ENCODE measurements around the gene FAM20C. TPM values are rescaled to one million over a fixed set of nuclear protein-coding genes. Genes with fewer than 3 reads are reported as not detected.

FAM20C gene
- polyA plus RNA-seq, 1 experiment: 32.5 TPM

GRCh38 chr7:246451-246850 is 54.1 kb downstream of the FAM20C start:
- TF ChIP-seq, protein P1, sequence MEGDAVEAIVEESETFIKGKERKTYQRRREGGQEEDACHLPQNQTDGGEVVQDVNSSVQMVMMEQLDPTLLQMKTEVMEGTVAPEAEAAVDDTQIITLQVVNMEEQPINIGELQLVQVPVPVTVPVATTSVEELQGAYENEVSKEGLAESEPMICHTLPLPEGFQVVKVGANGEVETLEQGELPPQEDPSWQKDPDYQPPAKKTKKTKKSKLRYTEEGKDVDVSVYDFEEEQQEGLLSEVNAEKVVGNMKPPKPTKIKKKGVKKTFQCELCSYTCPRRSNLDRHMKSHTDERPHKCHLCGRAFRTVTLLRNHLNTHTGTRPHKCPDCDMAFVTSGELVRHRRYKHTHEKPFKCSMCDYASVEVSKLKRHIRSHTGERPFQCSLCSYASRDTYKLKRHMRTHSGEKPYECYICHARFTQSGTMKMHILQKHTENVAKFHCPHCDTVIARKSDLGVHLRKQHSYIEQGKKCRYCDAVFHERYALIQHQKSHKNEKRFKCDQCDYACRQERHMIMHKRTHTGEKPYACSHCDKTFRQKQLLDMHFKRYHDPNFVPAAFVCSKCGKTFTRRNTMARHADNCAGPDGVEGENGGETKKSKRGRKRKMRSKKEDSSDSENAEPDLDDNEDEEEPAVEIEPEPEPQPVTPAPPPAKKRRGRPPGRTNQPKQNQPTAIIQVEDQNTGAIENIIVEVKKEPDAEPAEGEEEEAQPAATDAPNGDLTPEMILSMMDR (IDR thresholded peaks at IDR 0.05; ENCODE audit: insufficient read depth, low read depth, low read length): no peak
- POLR2A ChIA-PET: no interaction called here
- Histone ChIP-seq H3K27me3 (ENCODE audit: control insufficient read depth, insufficient read depth, low read length) (no peaks in the 10 kb centered on the region), H3K36me3 (ENCODE audit: control insufficient read depth, insufficient read depth, low read length) (peaks cover 38% of the 10 kb centered on the region), H3K4me3 (ENCODE audit: low read depth, low read length) (no peak overlapping the region)
- CTCF ChIA-PET: no interaction called here
- DNase-seq (ENCODE audit: low read depth): no peak

DNA sequence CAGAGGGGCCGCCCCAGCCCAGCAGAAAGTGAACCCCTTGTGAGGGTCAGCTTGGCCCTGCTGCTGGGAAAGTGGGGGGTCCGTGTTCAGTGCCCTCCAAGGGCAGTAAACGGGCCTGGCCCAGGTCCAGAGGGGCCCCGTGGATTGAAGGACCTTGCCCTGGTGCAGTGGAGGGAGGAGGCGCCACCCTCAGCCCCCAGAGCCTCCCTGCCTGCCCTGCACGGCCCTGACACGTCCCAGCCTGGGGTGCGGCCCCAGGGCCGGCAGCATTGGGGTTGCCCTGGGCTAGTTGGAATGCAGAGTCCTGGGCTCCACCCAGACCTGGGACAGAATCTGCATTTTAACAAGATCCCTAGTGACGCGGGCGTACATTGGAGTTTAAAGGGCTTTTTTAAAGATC is 54.8 kb downstream of the FAM20C start:
- no peaks in the 10 kb centered on the region for H3K27me3 ChIP-seq (ENCODE audit: control insufficient read depth, insufficient read depth, low read length)
- no peak for DNase-seq (ENCODE audit: low read depth)
- TF ChIP-seq, protein P1 (IDR thresholded peaks at IDR 0.05; ENCODE audit: insufficient read depth, low read depth, low read length): no peak
- ChIA-PET POLR2A (no interaction called here), CTCF (interaction anchor here (0.9 kb wide), 1 partner anchor 15 kb away, joined by 3 read pairs; no protein-coding TSS in a partner anchor)
- H3K4me3 ChIP-seq (ENCODE audit: low read depth, low read length): no peak overlapping the region
- H3K36me3 ChIP-seq (ENCODE audit: control insufficient read depth, insufficient read depth, low read length): peaks cover 43% of the 10 kb centered on the region

DNA sequence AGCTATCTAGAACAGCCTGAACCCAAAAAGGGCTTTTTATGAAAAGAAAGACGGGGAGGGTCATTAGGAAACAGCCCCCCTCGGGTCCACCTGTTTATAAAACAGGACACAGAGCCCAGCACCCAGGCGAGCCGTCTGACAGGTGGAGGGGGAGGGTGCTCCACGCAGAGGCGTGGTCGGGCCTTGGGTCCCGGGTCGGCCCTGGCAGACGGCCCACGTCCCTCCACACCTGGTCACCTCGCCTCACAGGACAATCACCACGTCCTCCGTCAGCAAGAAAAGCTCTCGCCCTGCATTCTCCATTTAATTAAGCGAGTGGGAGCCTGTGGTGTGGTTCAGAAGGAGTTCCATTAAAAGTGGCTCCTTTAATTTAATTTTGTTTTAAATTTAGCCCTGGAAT is 55.3 kb downstream of the FAM20C start:
- ChIA-PET CTCF (interaction anchor here (0.9 kb wide), 1 partner anchor 15 kb away, joined by 3 read pairs; no protein-coding TSS in a partner anchor), POLR2A (no interaction called here)
- H3K36me3 ChIP-seq (ENCODE audit: control insufficient read depth, insufficient read depth, low read length): peaks cover 48% of the 10 kb centered on the region
- H3K27me3 ChIP-seq (ENCODE audit: control insufficient read depth, insufficient read depth, low read length): no peaks in the 10 kb centered on the region
- no peak for DNase-seq (ENCODE audit: low read depth)
- TF ChIP-seq, protein P1 (IDR thresholded peaks at IDR 0.05; ENCODE audit: insufficient read depth, low read depth, low read length): no peak
- no peak overlapping the region for H3K4me3 ChIP-seq (ENCODE audit: low read depth, low read length)

DNA sequence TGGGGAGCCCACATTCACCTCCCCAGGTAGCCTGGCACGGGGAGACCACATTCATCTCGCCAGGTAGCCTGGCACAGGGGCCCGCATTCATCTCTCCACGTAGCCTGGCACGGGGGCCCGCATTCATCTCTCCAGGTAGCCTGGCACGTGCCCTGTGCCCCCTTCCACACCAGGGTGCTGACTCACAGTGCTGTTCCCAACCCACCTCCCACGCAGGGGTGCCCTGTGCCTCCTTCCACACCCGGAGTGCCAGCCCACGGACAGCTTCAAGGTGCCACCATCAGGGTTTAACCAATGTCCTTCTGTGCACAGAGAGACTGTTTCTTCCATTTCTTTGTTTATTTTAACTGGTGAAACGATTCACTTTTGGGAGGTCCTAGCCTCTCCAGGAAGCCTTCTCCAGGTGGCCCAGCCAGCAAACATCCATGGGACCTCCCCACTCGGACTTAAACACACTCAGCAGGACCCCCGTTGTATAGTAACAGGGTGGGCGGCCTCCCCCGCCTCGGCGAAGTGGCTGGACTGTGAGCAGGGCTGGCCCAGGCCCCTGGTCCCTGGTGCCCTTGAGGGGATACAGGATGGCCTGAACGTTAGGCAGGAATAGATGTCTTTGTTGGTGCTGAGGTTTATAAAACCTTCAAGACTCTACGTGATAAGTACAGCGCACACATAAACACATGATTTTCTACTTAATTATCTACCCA is 56.5 kb downstream of the FAM20C start:
- ChIA-PET CTCF (no interaction called here), POLR2A (no interaction called here)
- H3K36me3 ChIP-seq (ENCODE audit: control insufficient read depth, insufficient read depth, low read length): peaks cover 56% of the 10 kb centered on the region
- no peak overlapping the region for H3K4me3 ChIP-seq (ENCODE audit: low read depth, low read length)
- no peaks in the 10 kb centered on the region for H3K27me3 ChIP-seq (ENCODE audit: control insufficient read depth, insufficient read depth, low read length)
- DNase-seq (ENCODE audit: low read depth): no peak
- TF ChIP-seq, protein P1 (IDR thresholded peaks at IDR 0.05; ENCODE audit: insufficient read depth, low read depth, low read length): no peak

- Histone ChIP-seq H3K4me3 (ENCODE audit: low read depth, low read length) (no peak overlapping the region), H3K36me3 (ENCODE audit: control insufficient read depth, insufficient read depth, low read length) (peaks cover 61% of the 10 kb centered on the region), H3K27me3 (ENCODE audit: control insufficient read depth, insufficient read depth, low read length) (no peaks in the 10 kb centered on the region)
- TF ChIP-seq, protein P1 (IDR thresholded peaks at IDR 0.05; ENCODE audit: insufficient read depth, low read depth, low read length): no peak
- CTCF ChIA-PET: interaction anchor here (0.6 to 1.2 kb wide), 3 partner anchors 12 to 570 kb away, joined by 3 read pairs; no protein-coding TSS in a partner anchor
- DNase-seq (ENCODE audit: low read depth): no peak
- POLR2A ChIA-PET: no interaction called here
Observed at GRCh38 chr7:249989-250388, 57.6 kb downstream of the FAM20C start.

Data from BJ (cell line).